Measurements from ENCODE around the gene PLCL1.

DNA sequence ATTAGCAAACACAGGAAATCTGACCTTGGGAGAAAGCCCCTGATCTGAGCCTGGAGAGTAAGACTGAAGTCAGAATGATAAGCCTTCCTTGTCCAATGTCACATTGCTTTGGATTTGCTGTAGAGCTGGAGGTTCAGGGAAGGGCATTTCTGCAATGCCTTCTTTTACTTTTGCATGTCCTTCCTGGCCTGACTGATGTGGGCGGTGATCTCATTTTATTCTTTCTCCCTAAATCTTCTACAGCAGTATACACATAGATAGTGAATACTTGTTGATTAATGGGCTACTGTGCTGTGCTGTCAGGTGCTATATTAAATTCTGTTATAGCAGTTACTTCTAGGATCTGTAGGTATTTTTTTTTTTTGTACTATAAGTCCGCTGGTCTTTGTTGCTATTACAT lies 62.6 kb downstream of the PLCL1 start:
- TF ChIP-seq, protein P1, sequence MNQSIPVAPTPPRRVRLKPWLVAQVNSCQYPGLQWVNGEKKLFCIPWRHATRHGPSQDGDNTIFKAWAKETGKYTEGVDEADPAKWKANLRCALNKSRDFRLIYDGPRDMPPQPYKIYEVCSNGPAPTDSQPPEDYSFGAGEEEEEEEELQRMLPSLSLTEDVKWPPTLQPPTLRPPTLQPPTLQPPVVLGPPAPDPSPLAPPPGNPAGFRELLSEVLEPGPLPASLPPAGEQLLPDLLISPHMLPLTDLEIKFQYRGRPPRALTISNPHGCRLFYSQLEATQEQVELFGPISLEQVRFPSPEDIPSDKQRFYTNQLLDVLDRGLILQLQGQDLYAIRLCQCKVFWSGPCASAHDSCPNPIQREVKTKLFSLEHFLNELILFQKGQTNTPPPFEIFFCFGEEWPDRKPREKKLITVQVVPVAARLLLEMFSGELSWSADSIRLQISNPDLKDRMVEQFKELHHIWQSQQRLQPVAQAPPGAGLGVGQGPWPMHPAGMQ (IDR thresholded peaks at IDR 0.05; ENCODE audit: borderline replicate concordance), result no peak
- TF ChIP-seq, protein P2, sequence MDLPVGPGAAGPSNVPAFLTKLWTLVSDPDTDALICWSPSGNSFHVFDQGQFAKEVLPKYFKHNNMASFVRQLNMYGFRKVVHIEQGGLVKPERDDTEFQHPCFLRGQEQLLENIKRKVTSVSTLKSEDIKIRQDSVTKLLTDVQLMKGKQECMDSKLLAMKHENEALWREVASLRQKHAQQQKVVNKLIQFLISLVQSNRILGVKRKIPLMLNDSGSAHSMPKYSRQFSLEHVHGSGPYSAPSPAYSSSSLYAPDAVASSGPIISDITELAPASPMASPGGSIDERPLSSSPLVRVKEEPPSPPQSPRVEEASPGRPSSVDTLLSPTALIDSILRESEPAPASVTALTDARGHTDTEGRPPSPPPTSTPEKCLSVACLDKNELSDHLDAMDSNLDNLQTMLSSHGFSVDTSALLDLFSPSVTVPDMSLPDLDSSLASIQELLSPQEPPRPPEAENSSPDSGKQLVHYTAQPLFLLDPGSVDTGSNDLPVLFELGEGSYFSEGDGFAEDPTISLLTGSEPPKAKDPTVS (IDR thresholded peaks at IDR 0.05; ENCODE audit: low read depth, low read length), result no peak
